ENCODE measurements around the gene HIGD2A. TPM values are rescaled to one million over a fixed set of nuclear protein-coding genes. Genes with fewer than 3 reads are reported as not detected.

HIGD2A gene
- total and polyA plus RNA-seq, 5 donors from 2014 or later: 98.9 to 278 (median 236) TPM

DNA sequence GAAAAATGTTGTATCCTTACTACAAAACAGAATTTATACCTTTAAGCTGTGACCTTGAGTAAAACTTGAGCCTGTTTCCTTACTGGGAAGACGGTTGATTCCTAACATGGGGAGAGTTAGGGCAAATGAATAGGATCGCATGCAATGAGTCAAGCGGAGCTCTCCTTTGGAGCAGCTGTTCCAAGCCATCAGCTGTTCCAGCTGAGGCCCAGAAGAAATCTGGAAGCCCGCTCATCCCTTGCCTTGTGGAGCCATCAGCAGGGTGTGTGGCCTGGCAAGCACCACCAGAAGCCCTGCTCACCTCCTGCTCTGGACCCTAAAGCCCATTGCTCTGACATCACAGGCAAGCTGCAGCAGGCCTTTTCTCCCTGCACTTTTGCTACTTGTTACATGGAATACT, 35.0 kb upstream of the HIGD2A start:
- Mint-ChIP-seq H3K27ac (peak overlapping the region in 1 of 3 donors; percentile 83), H3K4me1 (peaks cover 8 to 45% (median 33%) of the 10 kb centered on the region in 4 donors), H3K27me3 (no peaks in the 10 kb centered on the region), H3K9me3 (no peaks in the 10 kb centered on the region), H3K36me3 (peaks cover 61% of the 10 kb centered on the region), H3K4me3 (no peak overlapping the region)
- no peak overlapping the region for H3K4me3 ChIP-seq (ENCODE audit: low read depth, low read length)
- peaks cover 91% of the 10 kb centered on the region for H3K36me3 ChIP-seq (ENCODE audit: control insufficient read depth, insufficient read depth, low read length)
- no peaks in the 10 kb centered on the region for H3K9me3 ChIP-seq (ENCODE audit: control insufficient read depth in 2 of 2, low read length in 2 of 2)
- DNase-seq: no peak
- no peaks in the 10 kb centered on the region for H3K4me1 ChIP-seq (ENCODE audit: control insufficient read depth, insufficient read depth, low read length, poor library complexity, severe bottlenecking)
- H3K27ac ChIP-seq (ENCODE audit: insufficient read depth, low read length, poor library complexity, severe bottlenecking): no peak overlapping the region
- H3K27me3 ChIP-seq (ENCODE audit: control insufficient read depth, insufficient read depth, low read length): no peaks in the 10 kb centered on the region
- no peak for ATAC-seq (ENCODE audit: low read depth in 2 of 2)

DNA sequence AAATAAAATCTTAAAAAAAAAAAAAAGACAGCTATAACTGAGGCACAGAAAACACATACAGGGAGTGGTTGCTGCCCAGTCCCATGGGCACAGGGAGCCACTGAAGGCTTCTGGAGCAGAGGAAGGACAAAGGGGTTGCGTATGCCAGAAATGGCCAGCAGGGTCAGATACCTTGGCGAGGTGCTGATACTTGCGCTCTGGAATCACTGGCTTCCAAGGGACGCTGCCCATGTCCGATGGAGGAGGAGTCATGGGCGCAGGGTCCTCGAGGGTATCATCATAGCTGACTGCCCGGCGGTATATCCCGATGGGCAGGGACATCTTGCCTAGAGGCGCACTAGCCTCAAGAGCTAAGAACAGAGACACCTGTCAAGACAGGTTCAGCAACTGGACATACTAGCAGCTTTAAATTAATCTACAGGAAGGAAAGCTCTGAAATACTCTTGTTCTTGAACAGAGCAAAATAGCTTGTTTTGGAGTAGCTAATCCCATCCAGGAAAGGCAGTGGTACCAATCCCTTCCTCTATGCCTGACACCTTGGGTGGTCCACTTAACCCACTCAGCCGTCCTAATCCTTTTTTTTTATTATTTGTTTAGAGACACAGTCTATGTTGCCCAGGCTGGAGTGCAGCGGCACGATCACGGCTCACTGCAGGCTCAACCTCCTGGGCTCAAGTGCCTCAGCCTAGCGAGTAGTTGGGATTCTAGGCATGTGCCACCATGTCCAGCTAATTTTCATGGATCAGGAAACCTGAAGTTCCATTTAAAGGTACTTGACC, 33.0 kb upstream of the HIGD2A start:
- peak overlapping the region in 1 of 4 donors; percentile 80 for H3K4me3 Mint-ChIP-seq
- no peak overlapping the region for H3K27ac Mint-ChIP-seq
- peaks cover 16 to 54% (median 35%) of the 10 kb centered on the region in 4 donors for H3K4me1 Mint-ChIP-seq
- no peaks in the 10 kb centered on the region for H3K27me3 ChIP-seq (ENCODE audit: control insufficient read depth, insufficient read depth, low read length)
- peaks cover 46% of the 10 kb centered on the region for H3K36me3 Mint-ChIP-seq
- ATAC-seq (ENCODE audit: low read depth in 2 of 2) (no peak), DNase-seq (no peak)
- H3K4me1 ChIP-seq (ENCODE audit: control insufficient read depth, insufficient read depth, low read length, poor library complexity, severe bottlenecking): peaks cover 11% of the 10 kb centered on the region
- H3K4me3 ChIP-seq (ENCODE audit: low read depth, low read length): no peak overlapping the region
- H3K27ac ChIP-seq (ENCODE audit: insufficient read depth, low read length, poor library complexity, severe bottlenecking): no peak overlapping the region
- H3K36me3 ChIP-seq (ENCODE audit: control insufficient read depth, insufficient read depth, low read length): peaks cover 70% of the 10 kb centered on the region
- no peaks in the 10 kb centered on the region for H3K9me3 ChIP-seq (ENCODE audit: control insufficient read depth in 2 of 2, low read length in 2 of 2)
- no peaks in the 10 kb centered on the region for H3K9me3 Mint-ChIP-seq
- no peaks in the 10 kb centered on the region for H3K27me3 Mint-ChIP-seq

DNA sequence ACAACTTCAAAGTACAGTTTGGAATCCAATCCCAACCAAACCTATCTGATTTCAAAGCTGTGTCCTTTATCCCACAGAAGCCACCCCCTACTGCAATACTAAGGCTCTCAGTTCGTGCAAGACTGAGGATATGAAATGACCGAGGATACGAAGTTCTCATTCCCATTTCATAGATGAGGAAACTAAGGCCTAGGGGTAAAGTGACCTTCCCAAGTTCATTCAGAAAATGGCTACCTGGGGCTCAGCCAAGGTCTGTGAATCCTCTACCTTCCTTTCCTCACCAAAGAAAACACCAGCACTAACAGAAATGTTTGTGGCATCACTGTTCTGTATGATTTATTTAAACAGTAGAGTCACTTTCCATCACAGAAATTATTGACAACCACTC, 32.4 kb upstream of the HIGD2A start:
- no peak for DNase-seq
- Histone ChIP-seq H3K27me3 (ENCODE audit: control insufficient read depth, insufficient read depth, low read length) (no peaks in the 10 kb centered on the region), H3K4me1 (ENCODE audit: control insufficient read depth, insufficient read depth, low read length, poor library complexity, severe bottlenecking) (peaks cover 17% of the 10 kb centered on the region), H3K9me3 (ENCODE audit: control insufficient read depth in 2 of 2, low read length in 2 of 2) (no peaks in the 10 kb centered on the region), H3K36me3 (ENCODE audit: control insufficient read depth, insufficient read depth, low read length) (peaks cover 67% of the 10 kb centered on the region), H3K4me3 (ENCODE audit: low read depth, low read length) (no peak overlapping the region), H3K27ac (ENCODE audit: insufficient read depth, low read length, poor library complexity, severe bottlenecking) (no peak overlapping the region)
- Mint-ChIP-seq H3K4me1 (peaks cover 16 to 57% (median 35%) of the 10 kb centered on the region in 4 donors), H3K4me3 (peak overlapping the region in 2 of 4 donors; percentile 5 to 16), H3K9me3 (no peaks in the 10 kb centered on the region), H3K36me3 (peaks cover 43% of the 10 kb centered on the region), H3K27me3 (no peaks in the 10 kb centered on the region), H3K27ac (peak overlapping the region in 1 of 3 donors; percentile 79)
- no peak for ATAC-seq (ENCODE audit: low read depth in 2 of 2)

DNA sequence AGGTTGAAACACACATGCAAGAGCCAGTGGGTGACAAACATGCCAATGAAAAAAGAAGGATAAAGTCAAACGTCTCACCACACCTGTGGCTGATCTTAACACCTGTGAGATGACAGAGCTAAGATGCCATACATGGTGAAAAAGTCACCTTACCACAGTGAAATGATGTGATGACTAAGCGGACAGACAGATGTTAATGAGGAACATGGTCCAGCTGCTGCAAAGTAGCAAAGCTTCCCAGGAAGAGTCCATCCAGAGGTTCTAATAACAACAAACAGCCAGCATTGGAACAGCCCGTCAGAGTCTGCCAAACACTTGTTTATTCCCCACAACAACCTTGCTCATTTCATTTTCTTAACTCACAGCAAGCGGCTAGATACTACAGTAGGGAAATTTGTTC, 28.9 kb upstream of the HIGD2A start:
- peak overlapping the region; percentile 49 for H3K4me3 ChIP-seq (ENCODE audit: low read depth, low read length)
- Mint-ChIP-seq H3K4me1 (peaks cover 16 to 52% (median 35%) of the 10 kb centered on the region in 4 donors), H3K27ac (peak overlapping the region; percentile 60 to 95 (median 65)), H3K27me3 (no peaks in the 10 kb centered on the region), H3K4me3 (peak overlapping the region; percentile 84 to 93 (median 86)), H3K9me3 (no peaks in the 10 kb centered on the region), H3K36me3 (peaks cover 22% of the 10 kb centered on the region)
- H3K4me1 ChIP-seq (ENCODE audit: control insufficient read depth, insufficient read depth, low read length, poor library complexity, severe bottlenecking): peaks cover 28% of the 10 kb centered on the region
- H3K9me3 ChIP-seq (ENCODE audit: control insufficient read depth in 2 of 2, low read length in 2 of 2): no peaks in the 10 kb centered on the region
- no peaks in the 10 kb centered on the region for H3K27me3 ChIP-seq (ENCODE audit: control insufficient read depth, insufficient read depth, low read length)
- ATAC-seq (ENCODE audit: low read depth in 2 of 2) (no peak), DNase-seq (peak in 1 of 3 donors; percentile 15)
- H3K36me3 ChIP-seq (ENCODE audit: control insufficient read depth, insufficient read depth, low read length): peaks cover 33% of the 10 kb centered on the region
- H3K27ac ChIP-seq (ENCODE audit: insufficient read depth, low read length, poor library complexity, severe bottlenecking): no peak overlapping the region

DNA sequence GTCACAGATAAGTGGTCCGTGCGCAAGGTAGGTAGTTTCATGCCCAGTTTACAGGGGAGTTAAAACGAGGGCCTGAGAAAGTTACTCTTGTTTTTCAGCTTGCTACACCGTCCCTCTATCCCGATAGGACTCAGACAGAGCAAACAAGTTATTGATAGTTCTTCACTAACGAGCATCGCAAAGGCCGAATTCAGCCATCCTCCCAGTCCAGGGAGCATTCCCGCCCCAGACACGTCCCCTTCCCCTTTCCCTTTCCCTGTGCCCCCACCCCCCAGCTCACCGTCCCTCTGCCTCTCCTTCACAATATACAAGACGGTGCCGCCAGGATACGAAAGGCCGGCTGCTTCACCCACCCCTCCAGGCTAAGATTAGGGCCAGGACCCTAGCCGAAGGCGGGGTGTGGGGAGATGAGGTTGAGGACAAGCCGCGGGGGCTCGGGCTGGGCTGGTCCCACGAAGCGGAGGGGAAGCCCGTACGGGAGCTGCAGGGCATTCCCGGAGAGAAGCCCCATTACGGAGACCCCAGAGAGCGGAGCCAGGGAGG, 27.6 kb upstream of the HIGD2A start:
- H3K4me1 Mint-ChIP-seq: peaks cover 16 to 53% (median 29%) of the 10 kb centered on the region in 4 donors
- no peaks in the 10 kb centered on the region for H3K9me3 ChIP-seq (ENCODE audit: control insufficient read depth in 2 of 2, low read length in 2 of 2)

DNA sequence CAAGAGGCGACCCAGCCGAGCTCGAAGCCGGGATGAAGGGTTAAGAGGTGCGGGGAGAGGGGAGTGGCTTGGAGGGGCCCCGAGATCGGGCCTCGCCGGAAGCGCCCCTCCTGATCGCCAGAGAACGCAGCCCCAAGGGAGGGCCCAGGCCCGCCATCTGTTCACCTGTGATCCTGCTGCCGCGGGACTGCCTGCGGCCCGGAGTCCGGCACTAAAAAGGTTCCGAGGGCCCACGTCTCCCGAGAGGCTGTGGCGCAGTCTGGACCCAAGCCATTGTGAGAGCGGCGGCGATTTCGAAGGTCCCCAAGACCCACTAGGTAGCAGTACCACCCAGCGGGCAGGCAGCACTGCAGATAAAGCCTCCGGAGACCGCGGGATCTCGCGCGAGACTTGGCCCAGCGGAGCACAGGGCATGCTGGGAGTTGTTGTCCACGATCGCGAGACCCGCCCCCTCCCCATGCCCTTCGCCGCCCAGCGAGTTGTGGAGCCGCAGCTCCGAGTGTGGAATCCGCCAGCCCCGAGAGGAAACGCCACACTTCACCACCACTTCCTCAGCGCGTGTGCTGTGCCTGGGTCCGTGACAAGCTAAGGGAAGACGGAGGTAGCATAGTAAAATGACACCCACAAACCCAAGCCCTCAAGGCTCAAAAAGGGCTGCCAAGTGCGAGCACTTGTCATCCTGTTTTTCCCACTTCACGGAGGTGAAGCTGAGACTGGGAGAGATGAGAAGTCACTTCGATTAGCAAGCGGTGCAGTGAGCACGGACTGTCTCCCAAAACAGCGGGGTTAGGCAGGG, 26.9 kb upstream of the HIGD2A start, which contains the start of gene KIAA1191:
Gene KIAA1191 (minus strand): TSS at position 328 of the 796 bp plus-strand sequence. CDS start 2,256 bp downstream, outside the sequence.
- Mint-ChIP-seq H3K9me3 (no peaks in the 10 kb centered on the region), H3K27ac (peak within 1 kb of the TSS; percentile 95 to 98 (median 98)), H3K4me1 (peaks cover 13 to 52% (median 30%) of the 10 kb centered on the region in 4 donors), H3K27me3 (no peaks in the 10 kb centered on the region), H3K4me3 (peak within 1 kb of the TSS; percentile 97 to 99 (median 99)), H3K36me3 (peaks cover 14% of the 10 kb centered on the region)
- H3K9me3 ChIP-seq (ENCODE audit: control insufficient read depth in 2 of 2, low read length in 2 of 2): no peaks in the 10 kb centered on the region
- no peaks in the 10 kb centered on the region for H3K27me3 ChIP-seq (ENCODE audit: control insufficient read depth, insufficient read depth, low read length)
- peak within 1 kb of the TSS; percentile 86 for H3K27ac ChIP-seq (ENCODE audit: insufficient read depth, low read length, poor library complexity, severe bottlenecking)
- peaks cover 13% of the 10 kb centered on the region for H3K36me3 ChIP-seq (ENCODE audit: control insufficient read depth, insufficient read depth, low read length)
- ATAC-seq (ENCODE audit: low read depth in 2 of 2) (peak; percentile 92 to 95), DNase-seq (peak; percentile 93 to 98 (median 94))
- H3K4me1 ChIP-seq (ENCODE audit: control insufficient read depth, insufficient read depth, low read length, poor library complexity, severe bottlenecking): peaks cover 42% of the 10 kb centered on the region
- peak within 1 kb of the TSS; percentile 79 for H3K4me3 ChIP-seq (ENCODE audit: low read depth, low read length)

More for the DNA sequence above, 27.6 kb upstream of the HIGD2A start:
- Histone ChIP-seq H3K4me3 (ENCODE audit: low read depth, low read length) (peak overlapping the region; percentile 79), H3K4me1 (ENCODE audit: control insufficient read depth, insufficient read depth, low read length, poor library complexity, severe bottlenecking) (peaks cover 36% of the 10 kb centered on the region), H3K27me3 (ENCODE audit: control insufficient read depth, insufficient read depth, low read length) (no peaks in the 10 kb centered on the region), H3K36me3 (ENCODE audit: control insufficient read depth, insufficient read depth, low read length) (peaks cover 20% of the 10 kb centered on the region), H3K27ac (ENCODE audit: insufficient read depth, low read length, poor library complexity, severe bottlenecking) (peak overlapping the region; percentile 86)
- H3K36me3 Mint-ChIP-seq: peaks cover 17% of the 10 kb centered on the region
- ATAC-seq (ENCODE audit: low read depth in 2 of 2): no peak
- no peaks in the 10 kb centered on the region for H3K9me3 Mint-ChIP-seq
- peak overlapping the region; percentile 95 to 98 (median 98) for H3K27ac Mint-ChIP-seq
- no peaks in the 10 kb centered on the region for H3K27me3 Mint-ChIP-seq
- peak overlapping the region; percentile 97 to 99 (median 99) for H3K4me3 Mint-ChIP-seq
- DNase-seq: no peak

DNA sequence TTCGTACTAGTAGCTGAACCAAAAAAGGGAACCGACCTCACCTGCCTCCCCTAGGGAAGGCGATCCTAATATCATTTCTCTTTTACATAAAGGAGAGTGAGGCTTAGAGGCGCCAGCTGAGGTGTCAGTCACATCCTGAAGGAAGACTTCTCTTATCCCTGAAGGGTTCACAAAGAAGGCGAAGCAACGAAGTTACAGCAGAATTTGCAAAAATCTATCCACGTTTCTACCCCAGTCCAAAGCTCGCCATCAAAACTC, 26.4 kb upstream of the HIGD2A start:
- Mint-ChIP-seq H3K36me3 (peaks cover 14% of the 10 kb centered on the region), H3K9me3 (no peaks in the 10 kb centered on the region), H3K4me3 (peak overlapping the region; percentile 97 to 99 (median 99)), H3K4me1 (peaks cover 12 to 50% (median 31%) of the 10 kb centered on the region in 4 donors), H3K27me3 (no peaks in the 10 kb centered on the region), H3K27ac (peak overlapping the region; percentile 95 to 98 (median 98))
- Histone ChIP-seq H3K27ac (ENCODE audit: insufficient read depth, low read length, poor library complexity, severe bottlenecking) (peak overlapping the region; percentile 86), H3K9me3 (ENCODE audit: control insufficient read depth in 2 of 2, low read length in 2 of 2) (no peaks in the 10 kb centered on the region), H3K4me1 (ENCODE audit: control insufficient read depth, insufficient read depth, low read length, poor library complexity, severe bottlenecking) (peaks cover 42% of the 10 kb centered on the region), H3K27me3 (ENCODE audit: control insufficient read depth, insufficient read depth, low read length) (no peaks in the 10 kb centered on the region), H3K4me3 (ENCODE audit: low read depth, low read length) (peak overlapping the region; percentile 56), H3K36me3 (ENCODE audit: control insufficient read depth, insufficient read depth, low read length) (peaks cover 10% of the 10 kb centered on the region)
- ATAC-seq (ENCODE audit: low read depth in 2 of 2): no peak
- no peak for DNase-seq

Measured in CD4-positive, CD25-positive, alpha-beta regulatory T cell (primary cell).